D341Med (cell line): Measurements from ENCODE around the gene TENM4.
"Not testable (repeated sequence)": the region's sequence is repeated elsewhere in the genome, so short reads cannot be mapped to it uniquely, and the experiment has no call there.

Experiments
- DNase-seq: peaks from one replicate; pipeline ENCODE4 v3.0.0; 2012; ENCODE audit warnings: low spot score

TENM4 gene

DNA sequence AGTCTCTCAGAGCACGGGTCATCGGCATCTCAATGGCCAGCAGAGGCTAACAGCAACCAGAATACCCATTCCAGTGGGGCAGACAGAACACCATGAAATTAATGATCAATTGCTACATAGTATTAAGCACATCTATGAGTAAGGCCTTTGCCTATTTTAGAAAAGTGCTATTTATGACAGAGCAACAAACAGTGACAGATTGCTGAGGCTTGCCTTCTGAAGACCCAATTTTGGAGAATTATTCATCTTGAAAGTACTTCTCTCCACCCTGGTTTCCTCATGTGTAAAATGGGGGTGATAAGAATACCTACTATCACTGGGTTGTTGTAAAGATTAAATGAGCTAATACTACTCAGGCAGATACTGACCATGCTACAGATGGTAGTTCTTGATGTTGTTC, 232.7 kb downstream of the TENM4 start:
- DNase-seq: no peak

DNA sequence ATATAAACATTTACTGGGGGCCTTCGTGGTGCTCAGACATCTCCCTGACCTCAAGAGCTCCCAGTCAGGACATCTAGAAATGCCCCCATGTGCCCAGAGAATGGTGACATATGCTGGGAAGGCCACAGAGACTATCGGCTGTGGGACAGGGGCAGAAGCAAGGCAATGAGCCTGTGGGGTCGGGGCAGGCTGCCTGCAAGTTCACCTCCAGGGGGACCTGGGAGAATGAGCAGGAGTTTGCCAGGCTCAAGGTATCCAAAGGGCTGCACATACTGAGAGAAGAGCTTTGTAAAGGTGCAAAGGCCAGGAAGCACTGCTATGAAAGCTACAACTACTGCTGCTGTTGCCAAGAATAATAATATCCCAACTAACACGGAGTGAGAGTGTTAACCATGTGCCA, 233.9 kb downstream of the TENM4 start:
- no peak for DNase-seq

DNA sequence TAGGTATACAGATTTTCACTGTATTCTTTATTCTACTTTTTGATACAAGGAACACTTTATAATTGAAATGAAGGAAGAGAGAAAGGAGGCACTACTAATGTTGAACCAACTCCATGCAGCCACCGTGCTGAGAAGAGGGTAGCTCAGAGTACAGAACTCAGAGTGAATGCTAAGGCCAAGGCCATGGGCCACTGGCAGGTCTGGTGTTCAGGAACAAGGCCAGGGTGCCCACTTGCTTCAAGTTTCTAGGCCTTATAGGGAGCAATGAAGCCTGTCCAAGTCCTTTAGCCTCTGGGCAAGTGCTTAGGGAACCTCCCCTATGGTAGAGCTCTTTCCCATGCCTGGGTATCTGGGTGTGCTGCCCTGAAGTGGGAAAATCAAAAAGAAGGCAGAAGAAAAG, 235.0 kb downstream of the TENM4 start:
- no peak for DNase-seq

- no peak for DNase-seq
Measured at GRCh38 chr11:79201677-79202347, 239.0 kb downstream of the TENM4 start.

GRCh38 chr11:79200398-79201070, 240.3 kb downstream of the TENM4 start:
- no peak for DNase-seq

GRCh38 chr11:79199729-79200354, 241.0 kb downstream of the TENM4 start:
- no peak for DNase-seq

DNA sequence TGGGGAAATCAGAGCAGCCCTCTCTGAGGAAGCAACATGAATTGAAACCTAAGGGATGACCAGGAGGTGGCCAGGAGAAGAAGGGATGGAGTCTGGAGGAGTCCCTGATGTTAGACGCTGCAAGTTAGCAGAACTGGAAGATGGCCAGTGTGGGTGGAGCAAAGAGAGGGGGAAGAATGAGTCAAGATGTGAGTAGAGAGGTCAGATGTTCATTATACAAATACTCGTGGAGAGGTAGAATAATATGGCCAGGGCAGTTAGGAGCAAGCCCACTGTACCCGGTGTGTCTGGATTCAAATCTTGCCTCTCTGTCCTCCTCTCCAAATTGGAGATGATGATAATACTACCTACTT, 242.0 kb downstream of the TENM4 start:
- no peak for DNase-seq

GRCh38 chr11:79198203-79198897, 242.5 kb downstream of the TENM4 start:
- no peak for DNase-seq

GRCh38 chr11:79196950-79197349, 243.9 kb downstream of the TENM4 start:
- DNase-seq: no peak

GRCh38 chr11:79195209-79195608, 245.6 kb downstream of the TENM4 start:
- DNase-seq: no peak

DNA sequence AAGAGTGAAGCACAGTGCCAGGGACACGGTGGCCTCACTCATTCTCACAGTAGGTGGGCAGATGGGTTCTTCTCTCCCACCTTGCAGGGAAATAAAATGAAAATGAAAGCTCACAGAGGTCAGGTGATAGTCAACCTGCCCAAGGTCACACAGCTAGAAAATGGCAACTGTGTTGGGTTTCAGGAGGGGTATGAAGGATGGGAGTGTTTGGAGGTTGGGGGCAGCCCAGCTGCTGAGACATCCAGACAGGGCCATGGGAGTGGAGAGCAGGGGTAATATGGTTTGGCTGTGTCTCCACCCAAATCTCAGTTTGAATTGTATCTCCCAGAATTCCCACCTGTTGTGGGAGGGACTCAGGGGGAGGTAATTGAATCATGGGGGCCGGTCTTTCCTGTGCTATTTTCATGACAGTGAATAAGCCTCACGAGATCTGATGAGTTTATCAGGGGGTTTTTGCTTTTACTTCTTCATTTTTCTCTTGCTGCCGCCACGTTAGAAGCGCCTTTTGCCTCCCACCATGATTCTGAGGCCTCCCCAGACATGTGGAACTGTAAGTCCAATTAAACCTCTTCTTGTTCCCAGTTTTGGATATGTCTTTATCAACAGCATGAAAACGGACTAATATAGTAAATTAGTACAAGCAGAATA, 247.0 kb downstream of the TENM4 start:
- DNase-seq: no peak

- no peak for DNase-seq
Measured at GRCh38 chr11:79192836-79193235, 248.0 kb downstream of the TENM4 start.

- DNase-seq: not testable (repeated sequence)
Measured at GRCh38 chr11:79191716-79192115, 249.1 kb downstream of the TENM4 start.

DNA sequence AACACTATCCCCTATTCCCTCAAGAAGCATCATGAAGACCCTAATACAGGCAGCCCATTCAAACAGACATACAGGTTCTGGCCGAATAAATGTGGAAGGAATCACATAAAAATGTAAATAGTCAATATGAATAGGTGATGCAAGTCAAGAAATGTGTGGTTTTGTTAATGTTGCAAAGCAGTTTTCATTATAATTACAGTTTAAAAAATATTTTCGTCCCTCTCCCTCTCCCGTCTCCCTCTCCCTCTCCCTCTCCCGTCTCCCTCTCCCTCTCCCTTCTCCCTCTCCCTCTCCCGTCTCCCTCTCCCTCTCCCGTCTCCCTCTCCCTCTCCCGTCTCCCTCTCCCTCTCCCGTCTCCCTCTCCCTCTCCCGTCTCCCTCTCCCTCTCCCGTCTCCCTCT, 250.3 kb downstream of the TENM4 start:
- not testable (repeated sequence) for DNase-seq

DNA sequence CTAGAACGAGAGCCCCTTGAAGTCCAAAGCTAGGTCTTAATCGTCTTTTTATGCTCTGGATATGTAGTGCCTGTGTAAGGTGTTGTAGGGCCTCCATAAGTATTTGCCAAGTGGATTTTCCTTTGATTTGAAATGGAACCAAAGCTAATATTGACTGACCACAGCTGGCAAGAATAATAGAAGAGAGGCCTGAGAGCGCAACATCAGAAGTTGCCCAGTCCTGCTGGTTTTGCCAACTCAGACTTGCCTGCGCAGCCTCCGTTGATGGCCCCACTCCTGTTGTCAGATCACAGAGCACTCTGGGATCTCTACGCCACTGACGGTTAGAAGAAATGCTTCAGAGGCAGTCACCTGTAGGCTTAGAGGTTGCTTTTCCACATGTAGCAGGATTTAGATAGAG, 251.2 kb downstream of the TENM4 start:
- no peak for DNase-seq

- no peak for DNase-seq
Measured at GRCh38 chr11:79189055-79189454, 251.8 kb downstream of the TENM4 start.

GRCh38 chr11:79186669-79187068, 254.2 kb downstream of the TENM4 start:
- DNase-seq: no peak

DNA sequence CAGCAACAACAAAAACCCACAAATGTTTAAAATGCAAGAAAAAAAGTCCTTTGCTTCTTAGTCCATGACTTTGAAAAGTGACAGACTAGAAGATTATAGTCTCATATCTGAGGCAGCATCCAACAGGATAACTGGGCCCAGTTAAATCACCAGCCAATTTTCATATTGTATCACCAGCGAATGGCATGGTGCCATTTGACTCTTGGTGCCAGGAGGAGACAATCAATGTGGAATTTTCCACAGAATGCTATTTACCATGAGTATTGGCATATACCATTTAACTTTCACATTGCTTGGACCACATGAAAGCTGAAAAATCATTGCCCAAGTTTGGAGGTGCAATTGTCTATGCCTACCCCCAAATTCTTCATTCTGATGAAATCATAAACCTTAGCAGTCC, 255.5 kb downstream of the TENM4 start:
- DNase-seq: no peak

- no peak for DNase-seq
Measured at GRCh38 chr11:79184285-79184684, 256.5 kb downstream of the TENM4 start.

DNA sequence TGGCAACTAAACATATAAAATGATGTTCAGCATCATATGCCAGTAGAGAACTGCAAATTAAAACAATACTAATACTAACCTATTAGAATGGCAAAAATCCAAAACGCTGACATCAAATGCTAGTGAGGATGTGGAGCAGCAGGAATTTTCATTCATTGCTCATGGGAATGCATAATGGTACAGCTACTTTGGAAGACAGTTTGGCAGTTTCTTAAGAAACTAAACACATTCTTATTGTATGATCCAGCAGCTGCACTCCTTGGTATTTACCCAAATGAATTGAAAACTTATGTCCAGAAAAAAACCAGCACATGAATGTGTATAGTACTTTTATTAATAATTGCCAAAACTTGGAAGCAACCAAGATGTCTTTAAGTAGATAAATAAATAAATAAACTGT, 258.0 kb downstream of the TENM4 start:
- DNase-seq: no peak

GRCh38 chr11:79179087-79179486, 261.7 kb downstream of the TENM4 start:
- DNase-seq: no peak
